Ascending aorta (tissue), 2 donors: Measurements from ENCODE around the gene HOXB6. TPM values are rescaled to one million over a fixed set of nuclear protein-coding genes. Genes with fewer than 3 reads are reported as not detected.

ENCODE experiments used
- DNase-seq, 2 donors: peaks; one replicate each; pipeline ENCODE4 v3.0.0-alpha.2; 2019; ENCODE audit warnings: low spot score in 2 of 2
- H3K27ac ChIP-seq, 2 donors: fragments of 200-600 bp; sonication (generic); one replicate each; pipeline ENCODE4 v1.5.1; 2016 to 2017; ENCODE audit warnings: mild to moderate bottlenecking in 1 of 2
- H3K27me3 ChIP-seq: fragments of 200-600 bp; sonication (generic); one replicate; pipeline ENCODE4 v1.5.1; 2017
- H3K36me3 ChIP-seq, 2 donors: fragments of 200-600 bp; sonication (generic); one replicate each; pipeline ENCODE4 v1.5.1; 2016
- H3K4me1 ChIP-seq, 2 donors: fragments of 200-600 bp; sonication (generic); one replicate each; pipeline ENCODE4 v1.5.1; 2016 to 2017; ENCODE audit warnings: mild to moderate bottlenecking in 1 of 2
- H3K4me3 ChIP-seq, 2 donors: fragments of 200-600 bp; sonication (generic); one replicate each; pipeline ENCODE4 v1.5.1; 2016 to 2017; ENCODE audit warnings: mild to moderate bottlenecking in 1 of 2
- H3K9me3 ChIP-seq, 2 donors: fragments of 200-600 bp; sonication (generic); one replicate each; pipeline ENCODE4 v1.5.1; 2016
- CTCF ChIP-seq, 3 experiments: fragments of 200-600 bp in 2 of 3; fragments of 450-650 bp in 1 of 3; sonication (generic) in 2 of 3; IDR thresholded peaks; one replicate each; pipeline ENCODE4 v1.5.1; 2016 to 2019; ENCODE audit warnings: antibody characterized with exemption in 3 of 3, mild to moderate bottlenecking in 1 of 3, moderate library complexity in 1 of 3
- intact Hi-C: fragments of 100-400 bp; cut with DNase I; formaldehyde crosslinking; loops from one replicate; pipeline ENCODE4 v1.15.1; 2023
- total RNA-seq: library from RNA; depleted of rRNA; stranded (reverse); fragments of >200 nt; gene quantifications from one replicate; pipeline ENCODE4 v1.1.0, GENCODE V29; 2016

Gene HOXB6
- total RNA-seq, 1 donor from 2014 or later, result 5.1 TPM

GRCh38 chr17:48616717-48617470 lies 12.1 kb upstream of the HOXB6 start:
- H3K36me3 ChIP-seq, result no peaks in the 10 kb centered on the region
- TF ChIP-seq CTCF (IDR thresholded peaks at IDR 0.05), result no peak
- intact Hi-C loops, result no loop called here
- H3K4me3 ChIP-seq, result no peak overlapping the region
- peaks cover 7 to 17% of the 10 kb centered on the region in 2 donors for H3K4me1 ChIP-seq
- no peaks in the 10 kb centered on the region for H3K9me3 ChIP-seq
- no peak overlapping the region for H3K27ac ChIP-seq
- peaks cover 28% of the 10 kb centered on the region for H3K27me3 ChIP-seq
- DNase-seq, result no peak

GRCh38 chr17:48615963-48616716 lies 11.4 kb upstream of the HOXB6 start:
- H3K36me3 ChIP-seq, result no peaks in the 10 kb centered on the region
- no peak overlapping the region for H3K27ac ChIP-seq
- H3K4me3 ChIP-seq, result no peak overlapping the region
- DNase-seq, result no peak
- no peak for TF ChIP-seq CTCF (IDR thresholded peaks at IDR 0.05)
- intact Hi-C loops, result no loop called here
- H3K27me3 ChIP-seq, result peaks cover 27% of the 10 kb centered on the region
- H3K4me1 ChIP-seq, result peaks cover 9 to 21% of the 10 kb centered on the region in 2 donors
- no peaks in the 10 kb centered on the region for H3K9me3 ChIP-seq

- intact Hi-C loops, result no loop called here
Measured at GRCh38 chr17:48615047-48615962, 10.5 kb upstream of the HOXB6 start, which contains the start of gene HOXB8. TSS of gene HOXB8 (minus strand) at chr17:48615292. CDS start at chr17:48614704, 588 bp downstream.

GRCh38 chr17:48613862-48614694 lies 9.3 kb upstream of the HOXB6 start:
- no peak for DNase-seq
- intact Hi-C loops, result loop anchor here (1.0 to 5.0 kb wide), 2 partner anchors 10 to 587 kb away; partner anchors contain the start of gene HOXB6
- no peak for TF ChIP-seq CTCF (IDR thresholded peaks at IDR 0.05)

More at GRCh38 chr17:48615047-48615962, 10.5 kb upstream of the HOXB6 start, which contains the start of gene HOXB8:
- Histone ChIP-seq H3K27ac (no peak within 1 kb of the TSS), H3K9me3 (no peaks in the 10 kb centered on the region), H3K27me3 (peaks cover 27% of the 10 kb centered on the region), H3K4me3 (peak within 1 kb of the TSS; percentile 39 to 69), H3K36me3 (no peaks in the 10 kb centered on the region), H3K4me1 (peaks cover 9 to 21% of the 10 kb centered on the region in 2 donors)
- DNase-seq, result no peak
- TF ChIP-seq CTCF (IDR thresholded peaks at IDR 0.05), result no peak

More at GRCh38 chr17:48613862-48614694, 9.3 kb upstream of the HOXB6 start:
- peaks cover 12 to 29% of the 10 kb centered on the region in 2 donors for H3K4me1 ChIP-seq
- H3K27ac ChIP-seq, result no peak overlapping the region
- no peaks in the 10 kb centered on the region for H3K9me3 ChIP-seq
- peak overlapping the region; percentile 39 to 69 for H3K4me3 ChIP-seq
- H3K27me3 ChIP-seq, result peaks cover 27% of the 10 kb centered on the region
- H3K36me3 ChIP-seq, result no peaks in the 10 kb centered on the region
